ENCODE results near the gene NACC2. TPM values are rescaled to one million over a fixed set of nuclear protein-coding genes. Genes with fewer than 3 reads are reported as not detected.

The NACC2 gene
- total RNA-seq, 4 donors from 2014 or later, result 26.0 to 51.7 (median 43.5) TPM

DNA sequence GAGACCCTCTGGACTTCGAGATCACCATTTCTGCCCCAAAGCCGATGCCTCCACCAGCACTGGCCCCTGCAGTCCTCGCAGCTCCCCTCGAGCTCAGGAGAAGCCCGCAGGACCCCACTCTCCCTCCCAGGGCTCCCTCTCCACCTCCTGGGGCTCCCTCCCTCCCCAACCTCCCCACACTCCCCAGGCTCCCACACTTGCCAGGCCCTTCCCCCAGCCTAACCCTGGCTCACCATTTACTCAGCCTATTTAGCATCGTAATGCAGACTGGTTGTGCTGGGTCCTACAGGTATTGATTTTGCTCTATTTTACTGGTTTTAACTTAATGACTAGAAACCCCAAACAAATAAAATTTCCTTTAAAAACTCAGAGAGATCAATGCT lies 47.3 kb upstream of the NACC2 start:
- ATAC-seq (no peak), DNase-seq (no peak)
- TF ChIP-seq POLR2A (IDR thresholded peaks at IDR 0.05), result no peak
- TF ChIP-seq, protein P1, sequence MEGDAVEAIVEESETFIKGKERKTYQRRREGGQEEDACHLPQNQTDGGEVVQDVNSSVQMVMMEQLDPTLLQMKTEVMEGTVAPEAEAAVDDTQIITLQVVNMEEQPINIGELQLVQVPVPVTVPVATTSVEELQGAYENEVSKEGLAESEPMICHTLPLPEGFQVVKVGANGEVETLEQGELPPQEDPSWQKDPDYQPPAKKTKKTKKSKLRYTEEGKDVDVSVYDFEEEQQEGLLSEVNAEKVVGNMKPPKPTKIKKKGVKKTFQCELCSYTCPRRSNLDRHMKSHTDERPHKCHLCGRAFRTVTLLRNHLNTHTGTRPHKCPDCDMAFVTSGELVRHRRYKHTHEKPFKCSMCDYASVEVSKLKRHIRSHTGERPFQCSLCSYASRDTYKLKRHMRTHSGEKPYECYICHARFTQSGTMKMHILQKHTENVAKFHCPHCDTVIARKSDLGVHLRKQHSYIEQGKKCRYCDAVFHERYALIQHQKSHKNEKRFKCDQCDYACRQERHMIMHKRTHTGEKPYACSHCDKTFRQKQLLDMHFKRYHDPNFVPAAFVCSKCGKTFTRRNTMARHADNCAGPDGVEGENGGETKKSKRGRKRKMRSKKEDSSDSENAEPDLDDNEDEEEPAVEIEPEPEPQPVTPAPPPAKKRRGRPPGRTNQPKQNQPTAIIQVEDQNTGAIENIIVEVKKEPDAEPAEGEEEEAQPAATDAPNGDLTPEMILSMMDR (IDR thresholded peaks at IDR 0.05 in 4 of 5, conservative IDR thresholded peaks at IDR 0.05 in 1 of 5), result no peak
- in situ Hi-C loops (cut with MboI; ENCODE audit: low sequenced_read_pairs in 4 of 4) (no loop called here), intact Hi-C loops (cut with DNase I; ENCODE audit: low total_unique reads) (no loop called here)
- no peak overlapping the region for H3K4me3 ChIP-seq
- H3K36me3 ChIP-seq, result no peaks in the 10 kb centered on the region
- H3K4me1 ChIP-seq, result no peaks in the 10 kb centered on the region
- H3K27me3 ChIP-seq, result peaks cover 42 to 54% (median 47%) of the 10 kb centered on the region in 3 donors
- H3K9me3 ChIP-seq, result no peaks in the 10 kb centered on the region
- H3K27ac ChIP-seq, result no peak overlapping the region

DNA sequence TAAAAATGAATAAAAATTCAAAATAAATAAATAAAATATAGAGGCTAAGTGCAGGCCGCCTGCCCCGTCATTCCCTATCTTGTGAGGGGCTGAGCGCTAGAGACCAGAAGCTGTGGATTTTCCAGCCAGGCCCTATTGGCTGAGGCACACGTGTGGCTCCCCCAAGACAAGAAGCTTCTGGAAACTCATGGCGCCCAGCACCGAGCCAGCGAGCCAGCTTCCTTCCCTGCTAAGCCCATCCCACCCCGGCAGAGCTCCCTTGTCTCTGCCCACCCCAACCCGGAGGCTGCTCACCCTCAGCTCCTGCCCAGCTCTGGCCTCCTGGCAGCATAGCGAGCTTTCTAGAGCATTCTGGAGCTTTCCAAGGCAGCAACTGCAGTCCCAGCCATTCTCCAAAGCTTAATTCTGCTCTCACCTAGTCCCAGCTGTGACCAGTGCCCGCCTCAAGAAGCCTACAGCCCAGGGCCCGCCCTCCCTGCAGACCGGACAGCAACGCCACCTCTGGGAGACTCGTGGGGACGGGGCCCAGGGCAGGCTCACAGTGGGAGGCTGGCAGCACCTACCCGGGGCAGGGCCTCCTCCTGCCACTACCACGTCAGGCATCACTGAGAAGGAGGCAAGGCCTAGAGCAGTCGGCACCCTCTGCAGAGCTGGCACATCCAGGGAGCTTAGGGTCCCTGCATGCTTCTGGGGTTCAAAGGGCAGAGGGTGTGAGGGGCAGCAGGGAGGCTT lies 46.8 kb upstream of the NACC2 start:
- intact Hi-C loops (cut with DNase I; ENCODE audit: low total_unique reads), result no loop called here
- Histone ChIP-seq H3K27ac (no peak overlapping the region), H3K4me3 (no peak overlapping the region), H3K4me1 (no peaks in the 10 kb centered on the region), H3K36me3 (no peaks in the 10 kb centered on the region), H3K27me3 (peaks cover 41 to 55% (median 46%) of the 10 kb centered on the region in 3 donors), H3K9me3 (no peaks in the 10 kb centered on the region)
- TF ChIP-seq, protein P1 (IDR thresholded peaks at IDR 0.05 in 4 of 5, conservative IDR thresholded peaks at IDR 0.05 in 1 of 5), result no peak
- no peak for TF ChIP-seq POLR2A (IDR thresholded peaks at IDR 0.05)
- DNase-seq (no peak), ATAC-seq (no peak)
- in situ Hi-C loops (cut with MboI; ENCODE audit: low sequenced_read_pairs in 4 of 4), result no loop called here

DNA sequence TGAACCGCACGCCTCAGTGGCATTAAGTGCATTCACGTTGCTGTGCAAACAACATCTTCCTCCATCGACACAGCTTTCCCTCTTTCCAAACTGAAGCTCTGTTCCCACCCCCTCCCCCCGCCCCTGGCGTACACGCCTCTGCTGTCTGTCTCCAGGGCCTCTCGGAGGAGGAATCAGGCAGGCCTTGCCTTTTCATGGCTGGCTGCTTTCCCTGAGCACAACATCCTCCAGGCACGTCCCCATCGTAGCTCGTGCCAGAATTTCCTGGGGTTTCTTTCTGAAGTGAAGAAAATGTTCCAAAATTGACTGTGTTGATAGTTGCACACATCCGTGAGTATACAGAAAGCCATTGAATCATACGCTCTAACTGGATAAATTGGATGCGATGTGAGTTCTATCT lies 45.9 kb upstream of the NACC2 start:
- TF ChIP-seq POLR2A (IDR thresholded peaks at IDR 0.05), result no peak
- TF ChIP-seq, protein P1 (IDR thresholded peaks at IDR 0.05 in 4 of 5, conservative IDR thresholded peaks at IDR 0.05 in 1 of 5), result no peak
- H3K27me3 ChIP-seq, result peaks cover 43 to 61% (median 45%) of the 10 kb centered on the region in 3 donors
- no peaks in the 10 kb centered on the region for H3K4me1 ChIP-seq
- H3K36me3 ChIP-seq, result no peaks in the 10 kb centered on the region
- in situ Hi-C loops (cut with MboI; ENCODE audit: low sequenced_read_pairs in 4 of 4), result no loop called here
- DNase-seq (no peak), ATAC-seq (no peak)
- intact Hi-C loops (cut with DNase I; ENCODE audit: low total_unique reads), result no loop called here
- no peaks in the 10 kb centered on the region for H3K9me3 ChIP-seq
- no peak overlapping the region for H3K4me3 ChIP-seq
- no peak overlapping the region for H3K27ac ChIP-seq

DNA sequence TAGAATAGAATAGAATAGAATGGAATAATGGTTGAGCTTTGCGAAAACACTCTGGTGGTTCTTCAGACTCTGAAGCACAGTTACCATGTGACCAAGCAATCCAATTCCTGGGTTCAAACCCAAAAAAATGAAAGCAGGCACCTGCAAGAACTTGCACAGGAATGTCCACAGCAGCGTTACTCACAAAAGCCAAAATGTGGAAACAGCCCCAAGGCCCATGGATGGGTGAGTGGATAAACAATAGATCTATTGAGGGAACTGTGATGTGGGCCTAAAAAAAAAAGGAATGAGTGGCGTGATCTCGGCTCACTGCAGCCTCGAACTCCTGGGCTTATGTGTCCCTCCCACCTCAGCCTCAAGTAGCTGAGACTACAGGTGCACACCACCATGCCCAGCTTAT lies 45.0 kb upstream of the NACC2 start:
- in situ Hi-C loops (cut with MboI; ENCODE audit: low sequenced_read_pairs in 4 of 4), result no loop called here
- Histone ChIP-seq H3K27me3 (peaks cover 46 to 62% (median 47%) of the 10 kb centered on the region in 3 donors), H3K4me1 (no peaks in the 10 kb centered on the region)

More for the DNA sequence above, 45.0 kb upstream of the NACC2 start:
- Histone ChIP-seq H3K36me3 (no peaks in the 10 kb centered on the region), H3K4me3 (no peak overlapping the region), H3K9me3 (no peaks in the 10 kb centered on the region), H3K27ac (no peak overlapping the region)
- ATAC-seq (no peak), DNase-seq (no peak)
- TF ChIP-seq, protein P1 (IDR thresholded peaks at IDR 0.05 in 4 of 5, conservative IDR thresholded peaks at IDR 0.05 in 1 of 5), result no peak
- TF ChIP-seq POLR2A (IDR thresholded peaks at IDR 0.05), result no peak
- intact Hi-C loops (cut with DNase I; ENCODE audit: low total_unique reads), result no loop called here

All from gastrocnemius medialis (tissue), 4 donors.